HCT116 (cell line): ENCODE data around the gene SP4. TPM values are rescaled to one million over a fixed set of nuclear protein-coding genes. Genes with fewer than 3 reads are reported as not detected.

Experiments used
- ATAC-seq: fragments of 200-7000 bp; cut with Tn5 transposase; 2 replicates; pipeline ENCODE4 v1.9.1; 2020; ENCODE audit warnings: mild to moderate bottlenecking, moderate library complexity
- BruUV-seq: library from RNA; stranded (reverse); fragments of 400-500 nt; replicated peaks from 2 replicates; lab custom pipeline; 2021; lab: Mats Ljungman, UMichigan
- CTCF ChIA-PET: fragments of 300-600 bp; sonication (Branson Sonifier 250); formaldehyde crosslinking; loops from one replicate; lab custom pipeline; 2021; ENCODE audit warnings: antibody characterized with exemption; lab: Charles Lee
- POLR2A ChIA-PET: fragments of 300-600, 350-600 bp; sonication (Branson Sonifier 250); formaldehyde crosslinking; loops from one replicate; lab custom pipeline; 2021; ENCODE audit warnings: antibody characterized with exemption; lab: Charles Lee
- RAD21 ChIA-PET, 2 experiments: fragments of 300-600 bp; sonication (Branson Sonifier 250); formaldehyde crosslinking; loops; one replicate each; lab custom pipeline; 2023; ENCODE audit warnings: low total read pairs in 2 of 2; ENCODE audit not compliant: uncharacterized antibody in 2 of 2, unreplicated experiment in 2 of 2, low non-redundant PET in 1 of 2; lab: Charles Lee
- DNase-seq: peaks from one replicate; pipeline ENCODE4 v3.0.0-alpha.2; 2010; ENCODE audit warnings: low read depth, low spot score
- H2AFZ ChIP-seq: fragments of 200-600 bp; shearing (Covaris generic), sonication (generic); 2 replicates; pipeline ENCODE4 v1.6.1; 2017; ENCODE audit warnings: low read depth, mixed run types, mixed read lengths, antibody characterized with exemption, low read length; ENCODE audit not compliant: poor library complexity, severe bottlenecking
- H3K27ac ChIP-seq: 2 replicates; pipeline ENCODE4 v1.5.1; 2012; ENCODE audit warnings: low read depth, low read length
- H3K27me3 ChIP-seq: fragments of 200-600 bp; sonication (generic); 2 replicates; pipeline ENCODE4 v1.6.1; 2016; ENCODE audit warnings: mixed run types, low read length, mixed read lengths; ENCODE audit not compliant: insufficient read depth
- H3K36me3 ChIP-seq, 2 experiments: fragments of 200-500 bp in 1 of 2; fragments of 200-600 bp in 1 of 2; sonication (Bioruptor generic) in 1 of 2; sonication (generic) in 1 of 2; 2 replicates each; pipeline versions ENCODE4 v1.5.1 to v1.6.1; 2014 to 2016; ENCODE audit warnings: low read length in 2 of 2, inconsistent platforms in 1 of 2, mixed read lengths in 1 of 2, mixed run types in 1 of 2; ENCODE audit not compliant: insufficient read depth in 2 of 2, control insufficient read depth in 1 of 2
- H3K4me1 ChIP-seq, 2 experiments: fragments of 200-600 bp in 1 of 2; sonication (generic) in 1 of 2; 2 replicates each; pipeline versions ENCODE4 v1.5.1 to v1.6.1; 2012 to 2017; ENCODE audit warnings: low read length in 2 of 2, inconsistent platforms in 1 of 2, mild to moderate bottlenecking in 1 of 2, mixed read lengths in 1 of 2, mixed run types in 1 of 2, moderate library complexity in 1 of 2; ENCODE audit not compliant: insufficient read depth in 2 of 2, control insufficient read depth in 1 of 2
- H3K4me2 ChIP-seq: fragments of 200-600 bp; sonication (generic); 2 replicates; pipeline ENCODE4 v1.6.1; 2017; ENCODE audit warnings: mixed run types, low read length, mixed read lengths
- H3K4me3 ChIP-seq, 2 experiments: fragments of 200-600 bp in 1 of 2; sonication (generic) in 1 of 2; replicated peaks in 1 of 2; 2 replicates each; pipeline ENCODE4 v1.5.1; 2011 to 2016; ENCODE audit warnings: low read length in 2 of 2, control low read depth in 1 of 2, low read depth in 1 of 2, mild to moderate bottlenecking in 1 of 2, mixed read lengths in 1 of 2, mixed run types in 1 of 2
- H3K79me2 ChIP-seq: fragments of 200-600 bp; sonication (generic); 2 replicates; pipeline ENCODE4 v1.6.1; 2017; ENCODE audit warnings: mild to moderate bottlenecking, mixed run types, low read length, moderate library complexity, mixed read lengths; ENCODE audit not compliant: insufficient read depth
- H3K9ac ChIP-seq: fragments of 200-600 bp; sonication (generic); 2 replicates; pipeline ENCODE4 v1.6.1; 2016; ENCODE audit warnings: low read length, mixed read lengths
- H3K9me2 ChIP-seq: fragments of 200-600 bp; sonication (generic), shearing (Covaris generic); 2 replicates; pipeline ENCODE4 v1.6.1; 2017; ENCODE audit warnings: mixed run types, mild to moderate bottlenecking, moderate library complexity; ENCODE audit not compliant: insufficient read depth
- H3K9me3 ChIP-seq, 2 experiments: fragments of 200-500 bp in 1 of 2; fragments of 200-600 bp in 1 of 2; sonication (Bioruptor generic) in 1 of 2; sonication (generic) in 1 of 2; 2 replicates each; pipeline ENCODE4 v1.6.1; 2014 to 2017; ENCODE audit warnings: low read length in 2 of 2, mixed read lengths in 2 of 2, inconsistent platforms in 1 of 2, low read depth in 1 of 2, mild to moderate bottlenecking in 1 of 2, mixed run types in 1 of 2, moderate library complexity in 1 of 2; ENCODE audit not compliant: control insufficient read depth in 1 of 2, insufficient read depth in 1 of 2
- H4K20me1 ChIP-seq: fragments of 200-600 bp; sonication (generic), shearing (Covaris generic); 2 replicates; pipeline ENCODE4 v1.6.1; 2017; ENCODE audit warnings: mixed run types, mild to moderate bottlenecking, moderate library complexity; ENCODE audit not compliant: insufficient read depth
- CEBPB ChIP-seq: IDR thresholded peaks from 2 replicates; pipeline ENCODE4 v1.6.1; 2012; ENCODE audit warnings: low read depth
- EGR1 ChIP-seq: IDR thresholded peaks from 2 replicates; pipeline ENCODE4 v1.6.1; 2012; ENCODE audit warnings: low read depth
- EZH2phosphoT487 ChIP-seq: fragments of 200-600 bp; IDR thresholded peaks from 2 replicates; pipeline ENCODE4 v1.6.1; 2018; ENCODE audit warnings: antibody characterized with exemption, borderline replicate concordance
- FOSL1 ChIP-seq: IDR thresholded peaks from 2 replicates; pipeline ENCODE4 v1.6.1; 2012; ENCODE audit warnings: low read depth
- MAX ChIP-seq: IDR thresholded peaks from 2 replicates; pipeline ENCODE4 v1.6.1; 2012
- POLR2A ChIP-seq: IDR thresholded peaks from 2 replicates; pipeline ENCODE4 v1.7.0; 2011; ENCODE audit warnings: borderline replicate concordance; ENCODE audit not compliant: insufficient read depth, insufficient read length; ENCODE audit errors: extremely low read depth
- RAD21 ChIP-seq: IDR thresholded peaks from 2 replicates; pipeline ENCODE4 v1.6.1; 2012; ENCODE audit warnings: low read depth, mild to moderate bottlenecking
- SIN3A ChIP-seq: IDR thresholded peaks from 2 replicates; pipeline ENCODE4 v1.6.1; 2012; ENCODE audit warnings: low read depth
- SP1 ChIP-seq: IDR thresholded peaks from 2 replicates; pipeline ENCODE4 v1.6.1; 2012; ENCODE audit warnings: low read depth
- SRF ChIP-seq: IDR thresholded peaks from 2 replicates; pipeline ENCODE4 v1.6.1; 2012; ENCODE audit warnings: low read depth
- TCF7L2 ChIP-seq: IDR thresholded peaks from 2 replicates; pipeline ENCODE4 v1.7.0; 2011; ENCODE audit warnings: borderline replicate concordance, inconsistent platforms; ENCODE audit not compliant: insufficient read depth, insufficient read length; ENCODE audit errors: extremely low read depth
- YY1 ChIP-seq: IDR thresholded peaks from 2 replicates; pipeline ENCODE4 v1.6.1; 2011; ENCODE audit warnings: low read length, low read depth, moderate library complexity, mild to moderate bottlenecking; ENCODE audit not compliant: insufficient replicate concordance; ENCODE audit errors: extremely low read depth
- ZBTB33 ChIP-seq: IDR thresholded peaks from 2 replicates; pipeline ENCODE4 v1.6.1; 2011; ENCODE audit warnings: mild to moderate bottlenecking, low read length, moderate library complexity; ENCODE audit not compliant: insufficient replicate concordance; ENCODE audit errors: extremely low read depth
- ZFX ChIP-seq: fragments of 450-650 bp; IDR thresholded peaks from 2 replicates; pipeline ENCODE4 v1.6.1; 2017
- ZNF274 ChIP-seq: fragments of 200-500 bp; sonication (Bioruptor generic); IDR thresholded peaks from 2 replicates; pipeline ENCODE4 v1.6.1; 2014; ENCODE audit warnings: mild to moderate bottlenecking, low read depth, low read length, inconsistent platforms
- intact Hi-C: fragments of 100-400 bp; cut with micrococcal nuclease; formaldehyde crosslinking; loops from 2 replicates; pipeline ENCODE4 v1.10.0; 2022
- total RNA-seq: library from RNA; stranded (reverse); gene quantifications from one replicate; pipeline ENCODE4 v1.2.1, GENCODE V29; 2021; ENCODE audit not compliant: unreplicated experiment

The SP4 gene
- total RNA-seq, 1 experiment from 2014 or later, result 7.6 TPM

- TF ChIP-seq RAD21, result no peak
- TF ChIP-seq SRF, result no peak
- no peak for TF ChIP-seq EZH2phosphoT487
- no peak for TF ChIP-seq CEBPB
- no peak for TF ChIP-seq MAX
- no peak for TF ChIP-seq SP1
- TF ChIP-seq SIN3A, result no peak
- no peak for TF ChIP-seq EGR1
- no peak for TF ChIP-seq POLR2A
- no peak for TF ChIP-seq TCF7L2
- TF ChIP-seq YY1, result no peak
- no peak for TF ChIP-seq ZFX
- TF ChIP-seq FOSL1, result no peak
- TF ChIP-seq ZBTB33, result no peak
- no peak for TF ChIP-seq ZNF274
- POLR2A ChIA-PET, result no interaction called here
- ATAC-seq (no peak), DNase-seq (no peak)
- Histone ChIP-seq H3K36me3 (no peaks in the 10 kb centered on the region), H3K9me3 (no peaks in the 10 kb centered on the region), H4K20me1 (no peaks in the 10 kb centered on the region), H3K4me3 (no peak overlapping the region), H3K4me1 (no peaks in the 10 kb centered on the region), H3K27me3 (no peaks in the 10 kb centered on the region), H2AFZ (no peak overlapping the region), H3K9me2 (no peaks in the 10 kb centered on the region), H3K4me2 (no peak overlapping the region), H3K27ac (no peak overlapping the region), H3K9ac (no peak overlapping the region), H3K79me2 (no peaks in the 10 kb centered on the region)
- no TSS peak for BruUV-seq
- CTCF ChIA-PET, result no interaction called here
- RAD21 ChIA-PET, result no interaction called here
- intact Hi-C loops, result loop anchor here (10.0 kb wide), 1 partner anchor 251 kb away; no protein-coding TSS in a partner anchor
These were observed 86.2 kb downstream of the SP4 start for GRCh38 chr7:21514062-21514461.
